ENCODE results near the gene DPT. TPM values are rescaled to one million over a fixed set of nuclear protein-coding genes. Genes with fewer than 3 reads are reported as not detected.

The DPT gene
- total and polyA plus RNA-seq, 5 donors, result 77.0 to 151 (median 109) TPM

DNA sequence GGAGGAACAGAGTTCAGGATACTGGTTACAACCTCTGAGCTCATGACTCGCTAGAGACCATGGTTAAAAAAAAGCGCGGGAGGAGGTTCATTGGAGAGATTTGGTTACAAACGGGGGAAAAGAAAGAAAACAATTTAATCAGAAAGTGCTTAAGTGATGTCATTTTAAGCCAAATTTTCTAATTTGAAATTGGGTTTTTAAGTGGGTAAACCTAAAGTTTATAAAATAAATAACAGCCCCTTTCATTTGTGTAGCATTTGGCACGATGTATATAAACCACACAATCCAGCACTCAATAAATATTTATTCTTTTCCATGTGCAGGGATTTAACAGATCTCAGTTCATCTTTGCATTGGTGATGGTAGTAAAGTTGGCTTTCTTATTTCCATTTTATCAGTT, 7.0 kb upstream of the DPT start:
- WGBS, result 75% methylated on average over 5 of the region's 5 CpGs
- no peaks in the 10 kb centered on the region for H3K9me3 ChIP-seq (ENCODE audit: control insufficient read depth, low read length)
- no peak overlapping the region for H3K4me3 ChIP-seq (ENCODE audit: low read length)
- no peak overlapping the region for H3K27ac ChIP-seq (ENCODE audit: low read length)
- DNase-seq (no peak), ATAC-seq (no peak)
- H3K4me1 ChIP-seq (ENCODE audit: control insufficient read depth, insufficient read depth, low read length), result peaks cover 2% of the 10 kb centered on the region
- H3K27me3 ChIP-seq (ENCODE audit: control insufficient read depth, insufficient read depth), result no peaks in the 10 kb centered on the region
- intact Hi-C loops (cut with DNase I), result loop anchor here in 1 of 4 donors (10.0 kb wide), 1 partner anchor 369 kb away; the partner anchor contains the start of gene ATP1B1

DNA sequence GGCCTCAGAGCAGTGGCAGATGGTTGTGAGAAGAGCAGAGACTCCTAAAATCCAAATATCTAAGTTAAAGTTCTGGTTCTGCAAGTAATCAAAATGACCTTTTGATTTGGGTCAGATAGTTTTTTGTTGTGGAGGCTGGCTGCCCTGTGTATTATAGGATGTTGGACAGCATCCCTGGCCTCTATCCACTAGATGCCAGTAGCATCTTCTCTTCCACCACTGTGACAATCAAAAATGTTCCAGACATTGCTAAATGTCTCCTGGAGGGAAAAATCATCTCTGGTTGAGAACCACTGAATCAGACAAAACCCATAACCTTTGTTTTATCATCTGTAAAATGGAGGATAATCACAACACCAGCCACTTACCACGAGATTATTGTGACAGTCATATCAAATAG, 5.9 kb upstream of the DPT start:
- Histone ChIP-seq H3K4me3 (ENCODE audit: low read length) (no peak overlapping the region), H3K27me3 (ENCODE audit: control insufficient read depth, insufficient read depth) (no peaks in the 10 kb centered on the region), H3K27ac (ENCODE audit: low read length) (no peak overlapping the region), H3K4me1 (ENCODE audit: control insufficient read depth, insufficient read depth, low read length) (peaks cover 2% of the 10 kb centered on the region), H3K9me3 (ENCODE audit: control insufficient read depth, low read length) (no peaks in the 10 kb centered on the region)
- peak; percentile 53 for ATAC-seq
- no peak for DNase-seq
- WGBS, result 48% methylated on average over 1 of the region's 1 CpG
- intact Hi-C loops (cut with DNase I), result loop anchor here in 1 of 4 donors (10.0 kb wide), 1 partner anchor 370 kb away; the partner anchor contains the start of gene ATP1B1

DNA sequence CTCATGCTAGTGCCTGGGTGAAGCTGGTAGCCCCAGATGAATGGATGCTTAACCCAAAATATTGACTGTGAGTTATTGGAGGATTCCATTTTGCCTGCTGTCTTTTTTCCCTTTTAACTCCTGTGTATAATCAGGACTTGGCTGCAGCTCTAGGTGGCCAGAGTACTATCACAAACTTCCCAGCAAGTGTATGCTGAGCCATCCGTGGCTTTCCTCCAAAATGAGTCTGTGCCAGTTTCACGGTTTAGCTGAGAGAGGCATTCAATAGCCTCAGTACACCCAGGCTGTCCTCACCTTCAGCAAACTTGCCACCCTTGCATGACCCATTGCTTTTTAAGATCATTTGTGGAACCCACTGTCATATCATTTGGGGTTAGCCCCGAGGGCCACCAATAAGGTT, 5.3 kb upstream of the DPT start:
- ATAC-seq (peak; percentile 83 to 88), DNase-seq (peak; percentile 39 to 74 (median 72))
- H3K27me3 ChIP-seq (ENCODE audit: control insufficient read depth, insufficient read depth), result no peaks in the 10 kb centered on the region
- intact Hi-C loops (cut with DNase I), result loop anchor here in 1 of 4 donors (10.0 kb wide), 1 partner anchor 371 kb away; the partner anchor contains the start of gene ATP1B1
- no peaks in the 10 kb centered on the region for H3K9me3 ChIP-seq (ENCODE audit: control insufficient read depth, low read length)
- no peak overlapping the region for H3K4me3 ChIP-seq (ENCODE audit: low read length)
- peaks cover 2% of the 10 kb centered on the region for H3K4me1 ChIP-seq (ENCODE audit: control insufficient read depth, insufficient read depth, low read length)
- peak overlapping the region; percentile 42 for H3K27ac ChIP-seq (ENCODE audit: low read length)
- 38% methylated on average over 3 of the region's 3 CpGs for WGBS

- 89% methylated on average over 4 of the region's 4 CpGs for WGBS
- no peak for DNase-seq
- no peaks in the 10 kb centered on the region for H3K9me3 ChIP-seq (ENCODE audit: control insufficient read depth, low read length)
- H3K4me3 ChIP-seq (ENCODE audit: low read length), result no peak overlapping the region
- H3K27me3 ChIP-seq (ENCODE audit: control insufficient read depth, insufficient read depth), result no peaks in the 10 kb centered on the region
- ATAC-seq, result no peak
- no peak overlapping the region for H3K27ac ChIP-seq (ENCODE audit: low read length)
- H3K4me1 ChIP-seq (ENCODE audit: control insufficient read depth, insufficient read depth, low read length), result peaks cover 2% of the 10 kb centered on the region
- intact Hi-C loops (cut with DNase I), result loop anchor here in 1 of 4 donors (10.0 kb wide), 1 partner anchor 372 kb away; the partner anchor contains the start of gene ATP1B1
Observed at GRCh38 chr1:168733241-168733640, 4.2 kb upstream of the DPT start.

DNA sequence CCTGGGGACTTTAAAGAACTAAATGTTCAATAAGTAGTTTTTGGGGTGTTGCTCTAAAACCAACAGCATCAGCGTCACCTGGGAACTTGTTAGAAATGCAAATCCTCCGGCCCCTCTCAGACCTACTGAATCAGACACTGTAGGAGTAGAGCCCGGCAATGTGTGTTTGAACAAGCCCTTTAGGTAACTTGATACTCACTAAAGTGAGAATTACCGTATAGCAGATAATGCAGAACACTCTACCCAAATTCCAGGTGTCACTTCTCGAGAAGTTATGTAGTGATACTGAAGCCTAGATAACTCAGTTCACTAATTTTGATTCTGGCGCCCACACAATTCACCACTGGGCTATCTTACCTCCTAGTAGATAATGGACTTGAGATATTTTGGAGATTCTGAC, 3.7 kb upstream of the DPT start:
- intact Hi-C loops (cut with DNase I), result loop anchor here in 1 of 4 donors (10.0 kb wide), 1 partner anchor 372 kb away; the partner anchor contains the start of gene ATP1B1
- H3K4me3 ChIP-seq (ENCODE audit: low read length), result no peak overlapping the region
- DNase-seq (no peak), ATAC-seq (no peak)
- peaks cover 2% of the 10 kb centered on the region for H3K4me1 ChIP-seq (ENCODE audit: control insufficient read depth, insufficient read depth, low read length)
- no peaks in the 10 kb centered on the region for H3K27me3 ChIP-seq (ENCODE audit: control insufficient read depth, insufficient read depth)
- no peak overlapping the region for H3K27ac ChIP-seq (ENCODE audit: low read length)
- 84% methylated on average over 6 of the region's 6 CpGs for WGBS
- H3K9me3 ChIP-seq (ENCODE audit: control insufficient read depth, low read length), result no peaks in the 10 kb centered on the region

DNA sequence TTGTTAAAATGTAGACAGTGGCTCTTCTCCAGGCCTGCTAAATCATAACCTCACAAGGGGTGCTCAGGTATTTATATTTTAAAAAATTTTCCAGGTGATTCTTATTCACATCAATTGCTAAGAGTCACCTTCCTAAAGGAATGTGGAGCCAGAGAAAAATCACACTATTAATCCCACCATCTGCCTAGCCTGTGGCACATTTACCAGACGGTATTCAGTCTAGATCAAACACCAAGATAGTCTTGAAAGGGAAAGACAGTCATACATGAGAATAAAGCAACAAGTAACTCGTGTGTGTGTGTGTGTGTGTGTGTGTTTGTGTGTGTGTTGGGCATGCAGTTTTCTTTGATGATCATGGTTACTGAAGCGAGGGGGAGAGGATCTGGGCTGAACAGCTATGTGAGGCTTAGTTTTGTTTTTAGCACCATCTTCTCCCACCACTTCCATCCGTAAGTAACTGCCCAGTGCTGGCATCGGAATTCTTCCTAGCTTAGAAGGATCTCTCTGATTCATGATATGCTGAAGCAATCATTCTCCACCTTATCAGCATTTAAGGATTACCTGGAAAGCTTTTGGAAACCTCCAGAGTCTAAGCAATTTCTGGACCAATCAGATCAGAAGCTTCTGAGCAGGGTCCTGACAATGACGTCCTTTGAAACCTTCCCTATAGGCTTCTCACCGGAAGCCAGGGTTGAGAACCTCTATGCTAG, 2.4 kb upstream of the DPT start:
- no peaks in the 10 kb centered on the region for H3K27me3 ChIP-seq (ENCODE audit: control insufficient read depth, insufficient read depth)
- 85% methylated on average over 7 of the region's 7 CpGs for WGBS
- H3K9me3 ChIP-seq (ENCODE audit: control insufficient read depth, low read length), result no peaks in the 10 kb centered on the region
- H3K4me1 ChIP-seq (ENCODE audit: control insufficient read depth, insufficient read depth, low read length), result peaks cover 2% of the 10 kb centered on the region
- DNase-seq (no peak), ATAC-seq (no peak)
- H3K27ac ChIP-seq (ENCODE audit: low read length), result no peak overlapping the region
- no peak overlapping the region for H3K4me3 ChIP-seq (ENCODE audit: low read length)
- intact Hi-C loops (cut with DNase I), result loop anchor here in 1 of 4 donors (10.0 kb wide), 1 partner anchor 373 kb away; the partner anchor contains the start of gene ATP1B1

DNA sequence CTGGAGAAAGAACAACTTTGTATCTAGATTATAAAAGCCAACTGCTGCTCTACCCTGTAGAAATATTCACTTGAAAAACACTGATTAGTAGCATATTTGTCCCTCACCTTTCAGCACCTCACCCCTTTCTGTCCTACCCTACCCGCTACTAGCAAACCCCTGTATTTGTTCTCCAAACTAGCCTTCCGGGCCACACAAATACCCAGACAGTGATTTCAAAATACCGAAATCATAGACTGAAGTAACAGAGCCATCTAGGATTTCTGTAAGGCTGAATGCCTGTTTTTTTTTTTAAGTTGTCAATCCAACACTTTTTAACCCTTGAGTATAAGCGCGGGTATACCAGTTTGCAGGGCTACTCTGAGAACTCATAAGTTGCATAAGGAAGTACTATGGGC, 398 bp upstream of the DPT start:
- H3K27me3 ChIP-seq (ENCODE audit: control insufficient read depth, insufficient read depth), result no peaks in the 10 kb centered on the region
- H3K4me3 ChIP-seq (ENCODE audit: low read length), result no peak overlapping the region
- H3K27ac ChIP-seq (ENCODE audit: low read length), result no peak overlapping the region
- 69% methylated on average over 5 of the region's 5 CpGs for WGBS
- ATAC-seq (peak; percentile 6 to 13), DNase-seq (no peak)
- H3K4me1 ChIP-seq (ENCODE audit: control insufficient read depth, insufficient read depth, low read length), result peaks cover under 1% of the 10 kb centered on the region
- intact Hi-C loops (cut with DNase I), result loop anchor here in 1 of 4 donors (10.0 kb wide), 1 partner anchor 385 kb away; no protein-coding TSS in a partner anchor
- no peaks in the 10 kb centered on the region for H3K9me3 ChIP-seq (ENCODE audit: control insufficient read depth, low read length)

DNA sequence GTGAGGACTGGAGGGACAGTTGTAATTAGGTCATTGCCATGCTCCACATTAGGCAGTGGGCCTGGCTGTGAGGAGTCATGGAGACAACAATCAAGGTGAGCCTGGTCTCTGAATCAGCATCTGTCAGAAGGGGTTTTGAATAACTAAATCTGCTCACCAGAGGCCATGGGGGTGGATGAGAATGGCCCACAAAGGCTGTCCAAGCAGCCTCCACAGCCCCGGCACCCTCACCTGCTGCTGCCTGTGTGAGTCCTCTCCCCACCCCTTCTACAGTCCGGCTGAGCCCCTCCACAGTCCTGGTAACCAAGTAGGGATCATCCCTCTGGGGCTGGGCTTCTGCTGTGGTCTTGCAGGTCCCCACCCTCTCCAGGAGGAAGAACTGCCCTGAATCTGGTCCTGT, 2.3 kb downstream of the DPT start:
- 81% methylated on average over 2 of the region's 2 CpGs for WGBS
- no peak for ATAC-seq
- Histone ChIP-seq H3K4me3 (ENCODE audit: low read length) (peak overlapping the region; percentile 34), H3K4me1 (ENCODE audit: control insufficient read depth, insufficient read depth, low read length) (no peaks in the 10 kb centered on the region), H3K9me3 (ENCODE audit: control insufficient read depth, low read length) (no peaks in the 10 kb centered on the region), H3K27me3 (ENCODE audit: control insufficient read depth, insufficient read depth) (no peaks in the 10 kb centered on the region), H3K27ac (ENCODE audit: low read length) (no peak overlapping the region)
- intact Hi-C loops (cut with DNase I), result loop anchor here in 1 of 4 donors (10.0 kb wide), 1 partner anchor 388 kb away; no protein-coding TSS in a partner anchor
- DNase-seq, result no peak

DNA sequence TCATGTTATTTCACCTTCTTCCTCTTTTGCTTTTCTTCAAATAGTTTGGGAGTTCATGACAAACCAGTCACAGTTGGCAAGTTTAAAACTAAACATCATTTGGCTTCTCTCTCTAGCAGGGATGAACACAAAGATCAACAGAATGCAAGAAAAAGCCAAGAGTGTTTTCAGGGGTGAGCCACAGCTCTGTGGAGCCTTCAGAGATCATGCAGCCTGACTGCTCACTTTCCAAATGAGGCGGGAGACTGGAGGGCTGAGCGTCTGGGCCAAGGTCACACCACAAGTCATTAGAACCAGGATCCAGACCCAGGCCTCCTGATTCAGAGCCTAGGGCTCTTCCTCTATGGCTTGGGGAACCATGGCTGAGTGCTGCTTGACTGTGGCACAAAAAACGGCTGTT, 2.7 kb downstream of the DPT start:
- 69% methylated on average over 3 of the region's 3 CpGs for WGBS
- DNase-seq (peak; percentile 17 to 64 (median 43)), ATAC-seq (peak; percentile 15 to 36)
- Histone ChIP-seq H3K9me3 (ENCODE audit: control insufficient read depth, low read length) (no peaks in the 10 kb centered on the region), H3K27me3 (ENCODE audit: control insufficient read depth, insufficient read depth) (no peaks in the 10 kb centered on the region), H3K4me3 (ENCODE audit: low read length) (no peak overlapping the region), H3K27ac (ENCODE audit: low read length) (no peak overlapping the region), H3K4me1 (ENCODE audit: control insufficient read depth, insufficient read depth, low read length) (no peaks in the 10 kb centered on the region)
- intact Hi-C loops (cut with DNase I), result loop anchor here in 1 of 4 donors (10.0 kb wide), 1 partner anchor 389 kb away; no protein-coding TSS in a partner anchor

DNA sequence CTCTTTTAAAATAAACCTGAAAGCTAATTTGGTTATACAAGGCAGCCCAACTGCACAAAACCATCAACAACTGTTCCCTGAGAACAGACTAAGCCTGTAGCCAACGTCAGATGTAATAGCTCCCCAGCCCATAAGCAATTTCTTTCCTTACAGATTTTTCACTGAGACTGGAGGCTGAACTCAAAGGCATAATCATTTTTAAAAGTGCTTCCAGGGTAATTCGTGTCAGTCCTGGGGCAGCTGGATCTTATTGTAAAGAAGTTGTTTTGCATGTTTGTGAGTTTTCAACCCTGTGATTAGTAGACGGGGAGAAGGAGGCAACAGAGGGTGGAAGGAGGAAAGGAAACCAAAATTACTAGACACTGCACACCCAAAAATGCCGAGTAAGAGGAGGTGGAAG, 3.2 kb downstream of the DPT start:
- WGBS, result 51% methylated on average over 4 of the region's 4 CpGs
- H3K27ac ChIP-seq (ENCODE audit: low read length), result no peak overlapping the region

GRCh38 chr1:168725060-168725459, 3.9 kb downstream of the DPT start:
- no peak overlapping the region for H3K27ac ChIP-seq (ENCODE audit: low read length)
- intact Hi-C loops (cut with DNase I), result loop anchor here in 1 of 4 donors (10.0 kb wide), 1 partner anchor 390 kb away; no protein-coding TSS in a partner anchor

More for the DNA sequence above, 3.2 kb downstream of the DPT start:
- Histone ChIP-seq H3K27me3 (ENCODE audit: control insufficient read depth, insufficient read depth) (no peaks in the 10 kb centered on the region), H3K9me3 (ENCODE audit: control insufficient read depth, low read length) (no peaks in the 10 kb centered on the region), H3K4me3 (ENCODE audit: low read length) (no peak overlapping the region), H3K4me1 (ENCODE audit: control insufficient read depth, insufficient read depth, low read length) (no peaks in the 10 kb centered on the region)
- ATAC-seq (no peak), DNase-seq (no peak)
- intact Hi-C loops (cut with DNase I), result loop anchor here in 1 of 4 donors (10.0 kb wide), 1 partner anchor 389 kb away; no protein-coding TSS in a partner anchor

More at GRCh38 chr1:168725060-168725459, 3.9 kb downstream of the DPT start:
- ATAC-seq (no peak), DNase-seq (no peak)
- no peaks in the 10 kb centered on the region for H3K27me3 ChIP-seq (ENCODE audit: control insufficient read depth, insufficient read depth)
- WGBS, result 88% methylated on average over 2 of the region's 2 CpGs
- H3K4me1 ChIP-seq (ENCODE audit: control insufficient read depth, insufficient read depth, low read length), result no peaks in the 10 kb centered on the region
- no peak overlapping the region for H3K4me3 ChIP-seq (ENCODE audit: low read length)
- no peaks in the 10 kb centered on the region for H3K9me3 ChIP-seq (ENCODE audit: control insufficient read depth, low read length)

Data from right cardiac atrium (tissue), 5 donors.